MM.1S (cell line): ENCODE results near the gene ALDOB.

ENCODE experiments used
- DNase-seq: peaks from one replicate; pipeline ENCODE4 v3.0.0-alpha.2; 2015
- H2AFZ ChIP-seq: fragments of 300-600 bp; sonication (generic); 2 replicates; pipeline ENCODE4 v1.6.0; 2016; ENCODE audit warnings: antibody characterized with exemption, low read length
- H3F3A ChIP-seq: fragments of 300-600 bp; sonication (generic); 2 replicates; pipeline ENCODE4 v1.6.1; 2016; ENCODE audit warnings: mild to moderate bottlenecking, antibody characterized with exemption, low read length, moderate library complexity, mixed read lengths; ENCODE audit not compliant: insufficient read depth
- H3K27ac ChIP-seq: fragments of 300-600 bp; sonication (generic); 2 replicates; pipeline ENCODE4 v1.5.1; 2016; ENCODE audit warnings: mild to moderate bottlenecking, low read length
- H3K27me3 ChIP-seq: fragments of 300-600 bp; sonication (generic); replicated peaks from 2 replicates; pipeline ENCODE4 v1.6.0; 2016; ENCODE audit warnings: low read length; ENCODE audit not compliant: insufficient read depth
- H3K36me3 ChIP-seq: fragments of 300-600 bp; sonication (generic); replicated peaks from 2 replicates; pipeline ENCODE4 v1.6.1; 2016; ENCODE audit warnings: mild to moderate bottlenecking, low read length, mixed read lengths; ENCODE audit not compliant: insufficient read depth
- H3K4me1 ChIP-seq: fragments of 300-600 bp; sonication (generic); 2 replicates; pipeline ENCODE4 v1.6.1; 2016; ENCODE audit warnings: low read length, mixed read lengths
- H3K4me2 ChIP-seq: fragments of 300-600 bp; sonication (generic); 2 replicates; pipeline ENCODE4 v1.6.0; 2016; ENCODE audit warnings: low read depth, low read length
- H3K4me3 ChIP-seq: fragments of 300-600 bp; sonication (generic); 2 replicates; pipeline ENCODE4 v1.5.1; 2016; ENCODE audit warnings: low read length, mixed read lengths
- H3K79me2 ChIP-seq: fragments of 300-600 bp; sonication (generic); 2 replicates; pipeline ENCODE4 v1.6.1; 2016; ENCODE audit warnings: mixed run types, low read length, mixed read lengths
- H3K9ac ChIP-seq: fragments of 300-600 bp; sonication (generic); 2 replicates; pipeline ENCODE4 v1.6.1; 2016; ENCODE audit warnings: low read length, mixed read lengths
- H3K9me2 ChIP-seq: fragments of 300-600 bp; sonication (generic); replicated peaks from 2 replicates; pipeline ENCODE4 v1.6.1; 2016; ENCODE audit warnings: mild to moderate bottlenecking, low read length, mixed read lengths; ENCODE audit not compliant: insufficient read depth
- H3K9me3 ChIP-seq: fragments of 300-600 bp; sonication (generic); replicated peaks from 2 replicates; pipeline ENCODE4 v1.6.1; 2016; ENCODE audit warnings: mild to moderate bottlenecking, low read length, mixed read lengths; ENCODE audit not compliant: insufficient read depth
- H4K20me1 ChIP-seq: fragments of 300-600 bp; sonication (generic); 2 replicates; pipeline ENCODE4 v1.6.1; 2016; ENCODE audit warnings: mild to moderate bottlenecking, low read length, moderate library complexity, mixed read lengths; ENCODE audit not compliant: insufficient read depth
- CTCF ChIP-seq: fragments of 300-600 bp; sonication (generic); IDR thresholded peaks from 2 replicates; pipeline ENCODE4 v1.5.1; 2016; ENCODE audit warnings: antibody characterized with exemption, low read length, mixed read lengths
- EZH2 ChIP-seq: fragments of 300-600 bp; sonication (generic); optimal IDR thresholded peaks from 2 replicates; pipeline ENCODE3; 2017; ENCODE audit warnings: low read depth, mild to moderate bottlenecking, antibody characterized with exemption, low read length, mixed read lengths
- EZH2phosphoT487 ChIP-seq: fragments of 300-600 bp; sonication (generic); IDR thresholded peaks from 2 replicates; pipeline ENCODE4 v1.6.1; 2018; ENCODE audit warnings: antibody characterized with exemption, low read length

ALDOB gene

DNA sequence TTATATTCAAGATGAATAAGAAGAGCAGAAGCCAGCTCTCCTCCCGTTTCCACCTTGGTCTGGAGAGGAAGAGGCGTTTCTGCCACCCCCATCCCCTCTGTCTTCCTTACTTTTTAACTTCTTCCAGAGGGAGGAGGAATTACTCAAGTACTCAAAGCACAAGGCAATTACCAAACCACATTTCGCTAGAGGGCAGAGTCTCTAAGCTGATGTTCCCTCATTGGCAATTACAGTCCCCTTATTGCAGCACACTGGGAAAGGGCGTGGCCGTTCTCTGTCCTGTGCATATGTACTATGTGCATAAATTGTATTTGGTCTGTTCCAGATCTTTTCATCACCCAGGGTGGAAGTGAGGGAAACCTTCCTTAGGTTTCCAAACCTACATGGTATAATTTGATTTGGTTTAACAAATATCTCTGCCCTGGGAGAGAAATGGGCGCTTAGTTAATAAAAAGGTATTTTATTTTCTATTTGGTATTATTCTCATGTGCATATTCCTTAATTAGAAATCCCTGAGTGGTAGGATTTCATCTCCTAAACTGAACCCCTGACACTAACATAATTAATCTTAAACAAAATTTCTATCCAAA lies 29.8 kb upstream of the ALDOB start:
- Histone ChIP-seq H2AFZ (no peak overlapping the region), H3K27me3 (no peaks in the 10 kb centered on the region), H3K4me2 (no peak overlapping the region), H3K9me2 (no peaks in the 10 kb centered on the region), H3K4me1 (no peaks in the 10 kb centered on the region), H3K79me2 (no peaks in the 10 kb centered on the region), H3K9me3 (no peaks in the 10 kb centered on the region), H3K9ac (no peak overlapping the region), H3F3A (no peaks in the 10 kb centered on the region), H3K36me3 (no peaks in the 10 kb centered on the region), H3K4me3 (no peak overlapping the region), H4K20me1 (no peaks in the 10 kb centered on the region), H3K27ac (no peak overlapping the region)
- DNase-seq = no peak
- TF ChIP-seq EZH2phosphoT487 (no peak), EZH2 (no peak), CTCF (no peak)

DNA sequence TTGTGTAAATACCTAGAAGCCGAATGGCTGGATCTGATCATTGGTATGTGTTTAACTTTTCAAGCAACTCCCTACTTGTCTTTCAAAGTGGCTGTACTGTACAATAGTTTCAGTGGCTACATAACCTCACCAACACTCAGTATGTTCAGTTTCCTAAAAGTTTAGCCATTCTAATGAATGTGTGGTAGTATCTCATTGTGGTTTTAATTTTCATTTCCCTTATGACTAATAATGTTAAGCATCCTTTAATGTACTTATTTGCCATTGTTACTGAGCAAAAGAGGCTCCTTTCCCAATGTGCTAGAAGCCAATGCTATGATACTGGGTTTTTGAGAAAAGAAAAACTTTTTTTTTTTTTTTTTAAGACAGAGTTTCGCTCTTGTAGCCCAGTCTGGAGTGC lies 27.8 kb upstream of the ALDOB start:
- no peak overlapping the region for H3K4me3 ChIP-seq
- H3K27me3 ChIP-seq = no peaks in the 10 kb centered on the region
- no peak overlapping the region for H2AFZ ChIP-seq
- no peaks in the 10 kb centered on the region for H3K4me1 ChIP-seq
- no peaks in the 10 kb centered on the region for H3K79me2 ChIP-seq
- H3K9me3 ChIP-seq = no peaks in the 10 kb centered on the region
- no peak for TF ChIP-seq EZH2phosphoT487
- no peak for TF ChIP-seq CTCF
- no peak for TF ChIP-seq EZH2
- no peaks in the 10 kb centered on the region for H3K36me3 ChIP-seq
- no peaks in the 10 kb centered on the region for H4K20me1 ChIP-seq
- no peak for DNase-seq
- no peak overlapping the region for H3K9ac ChIP-seq
- H3K27ac ChIP-seq = no peak overlapping the region
- H3F3A ChIP-seq = no peaks in the 10 kb centered on the region
- no peaks in the 10 kb centered on the region for H3K9me2 ChIP-seq
- H3K4me2 ChIP-seq = no peak overlapping the region

GRCh38 chr9:101462558-101462957 lies 27.0 kb upstream of the ALDOB start:
- H2AFZ ChIP-seq = no peak overlapping the region
- no peak overlapping the region for H3K4me2 ChIP-seq
- H3K79me2 ChIP-seq = no peaks in the 10 kb centered on the region
- no peaks in the 10 kb centered on the region for H3K9me2 ChIP-seq
- no peaks in the 10 kb centered on the region for H3K4me1 ChIP-seq
- no peak for DNase-seq
- no peaks in the 10 kb centered on the region for H3F3A ChIP-seq
- no peaks in the 10 kb centered on the region for H3K27me3 ChIP-seq
- H4K20me1 ChIP-seq = no peaks in the 10 kb centered on the region
- TF ChIP-seq EZH2phosphoT487 = no peak
- no peak for TF ChIP-seq EZH2
- no peak for TF ChIP-seq CTCF
- no peaks in the 10 kb centered on the region for H3K9me3 ChIP-seq
- no peak overlapping the region for H3K27ac ChIP-seq
- H3K9ac ChIP-seq = no peak overlapping the region
- no peaks in the 10 kb centered on the region for H3K36me3 ChIP-seq
- no peak overlapping the region for H3K4me3 ChIP-seq
